Type B pancreatic cell (in vitro differentiated cells): ENCODE results near the gene MED22. TPM values are rescaled to one million over a fixed set of nuclear protein-coding genes. Genes with fewer than 3 reads are reported as not detected.
"Not testable (repeated sequence)": the region's sequence is repeated elsewhere in the genome, so short reads cannot be mapped to it uniquely, and the experiment has no call there.

Experiments
- DNase-seq: peaks from one replicate; pipeline ENCODE4 v3.0.0; 2021; ENCODE audit warnings: mixed read lengths; ENCODE audit not compliant: unreplicated experiment; ENCODE audit errors: extremely low spot score
- H3K27ac Mint-ChIP-seq: 2 replicates; pipeline ENCODE4 v1.8.0; 2021; ENCODE audit warnings: mild to moderate bottlenecking, mixed read lengths
- H3K27me3 Mint-ChIP-seq: 2 replicates; pipeline ENCODE4 v1.8.0; 2021; ENCODE audit warnings: mixed read lengths
- H3K36me3 Mint-ChIP-seq: 2 replicates; pipeline ENCODE4 v1.8.0; 2021; ENCODE audit warnings: mixed read lengths
- H3K4me1 Mint-ChIP-seq: one replicate; pipeline ENCODE4 v1.8.0; 2021; ENCODE audit warnings: mixed read lengths; ENCODE audit not compliant: unreplicated experiment
- H3K4me3 Mint-ChIP-seq: 2 replicates; pipeline ENCODE4 v1.8.0; 2021; ENCODE audit warnings: mild to moderate bottlenecking, mixed read lengths
- H3K9me3 Mint-ChIP-seq: 2 replicates; pipeline ENCODE4 v1.8.0; 2021; ENCODE audit warnings: mixed read lengths
- CTCF ChIP-seq: fragments of 200-600 bp; sonication (generic); conservative IDR thresholded peaks from 2 replicates; pipeline ENCODE4 v1.5.0; 2021; ENCODE audit warnings: antibody characterized with exemption, mild to moderate bottlenecking
- total RNA-seq: library from RNA; stranded (reverse); gene quantifications from 2 replicates; pipeline ENCODE4 v1.2.1, GENCODE V29; 2021; ENCODE audit warnings: low replicate concordance

MED22 gene
- total RNA-seq, 1 donor from 2014 or later, result 38.2 TPM

- no peak for DNase-seq
- Mint-ChIP-seq H3K9me3 (no peaks in the 10 kb centered on the region), H3K27ac (no peak overlapping the region), H3K27me3 (no peaks in the 10 kb centered on the region), H3K36me3 (peaks cover 5% of the 10 kb centered on the region), H3K4me1 (peaks cover 4% of the 10 kb centered on the region), H3K4me3 (no peak overlapping the region)
- TF ChIP-seq CTCF, result no peak
Measured at GRCh38 chr9:133341369-133342068, 6.4 kb downstream of the MED22 start.

- H3K9me3 Mint-ChIP-seq, result no peaks in the 10 kb centered on the region
- no peaks in the 10 kb centered on the region for H3K27me3 Mint-ChIP-seq
- H3K4me1 Mint-ChIP-seq, result no peaks in the 10 kb centered on the region
- no peak for TF ChIP-seq CTCF
- H3K27ac Mint-ChIP-seq, result no peak overlapping the region
- no peak for DNase-seq
- no peak overlapping the region for H3K4me3 Mint-ChIP-seq
- H3K36me3 Mint-ChIP-seq, result peaks cover 5% of the 10 kb centered on the region
Measured at GRCh38 chr9:133340916-133341315, 7.0 kb downstream of the MED22 start.

GRCh38 chr9:133340256-133340655 is 7.7 kb downstream of the MED22 start:
- Mint-ChIP-seq H3K27ac (no peak overlapping the region), H3K9me3 (no peaks in the 10 kb centered on the region), H3K4me3 (no peak overlapping the region), H3K36me3 (peaks cover 8% of the 10 kb centered on the region), H3K27me3 (no peaks in the 10 kb centered on the region), H3K4me1 (peaks cover 3% of the 10 kb centered on the region)
- no peak for TF ChIP-seq CTCF
- DNase-seq, result no peak

- DNase-seq, result no peak
- Mint-ChIP-seq H3K27me3 (no peaks in the 10 kb centered on the region), H3K4me3 (no peak overlapping the region), H3K4me1 (peaks cover 5% of the 10 kb centered on the region), H3K27ac (no peak overlapping the region), H3K9me3 (no peaks in the 10 kb centered on the region), H3K36me3 (peaks cover 10% of the 10 kb centered on the region)
- TF ChIP-seq CTCF, result no peak
Measured at GRCh38 chr9:133339641-133340040, 8.3 kb downstream of the MED22 start.

- Mint-ChIP-seq H3K36me3 (peaks cover 10% of the 10 kb centered on the region), H3K9me3 (no peaks in the 10 kb centered on the region), H3K27ac (peak within 1 kb of the TSS; percentile 88), H3K27me3 (no peaks in the 10 kb centered on the region), H3K4me1 (peaks cover 14% of the 10 kb centered on the region), H3K4me3 (peak within 1 kb of the TSS; percentile 98)
- TF ChIP-seq CTCF, result no peak
- peak; percentile 92 for DNase-seq
Measured at GRCh38 chr9:133335924-133336811, 11.8 kb downstream of the MED22 start, which contains the start of gene SURF6. Gene SURF6, minus strand, starts transcription at chr9:133336188. Its CDS starts 56 bp downstream, at chr9:133336132.

- not testable (repeated sequence) for DNase-seq, H3K9me3 Mint-ChIP-seq, H3K27me3 Mint-ChIP-seq
- Mint-ChIP-seq H3K36me3 (peaks cover 17% of the 10 kb centered on the region), H3K4me1 (peaks cover 14% of the 10 kb centered on the region), H3K27ac (peak overlapping the region; percentile 88), H3K4me3 (peak overlapping the region; percentile 98)
Measured at GRCh38 chr9:133334888-133335287, 13.0 kb downstream of the MED22 start.
